HG02970 (cell line): Measurements from ENCODE around the gene PHF21A.
"Not testable (repeated sequence)": the region's sequence is repeated elsewhere in the genome, so short reads cannot be mapped to it uniquely, and the experiment has no call there.

Experiments
- ATAC-seq: cut with Tn5 transposase; IDR thresholded peaks from one replicate; pipeline ENCODE4 v1.9.1; 2021; ENCODE audit warnings: mild to moderate bottlenecking, moderate library complexity, moderate number of reproducible peaks; ENCODE audit not compliant: unreplicated experiment, low FRiP score

Gene PHF21A

DNA sequence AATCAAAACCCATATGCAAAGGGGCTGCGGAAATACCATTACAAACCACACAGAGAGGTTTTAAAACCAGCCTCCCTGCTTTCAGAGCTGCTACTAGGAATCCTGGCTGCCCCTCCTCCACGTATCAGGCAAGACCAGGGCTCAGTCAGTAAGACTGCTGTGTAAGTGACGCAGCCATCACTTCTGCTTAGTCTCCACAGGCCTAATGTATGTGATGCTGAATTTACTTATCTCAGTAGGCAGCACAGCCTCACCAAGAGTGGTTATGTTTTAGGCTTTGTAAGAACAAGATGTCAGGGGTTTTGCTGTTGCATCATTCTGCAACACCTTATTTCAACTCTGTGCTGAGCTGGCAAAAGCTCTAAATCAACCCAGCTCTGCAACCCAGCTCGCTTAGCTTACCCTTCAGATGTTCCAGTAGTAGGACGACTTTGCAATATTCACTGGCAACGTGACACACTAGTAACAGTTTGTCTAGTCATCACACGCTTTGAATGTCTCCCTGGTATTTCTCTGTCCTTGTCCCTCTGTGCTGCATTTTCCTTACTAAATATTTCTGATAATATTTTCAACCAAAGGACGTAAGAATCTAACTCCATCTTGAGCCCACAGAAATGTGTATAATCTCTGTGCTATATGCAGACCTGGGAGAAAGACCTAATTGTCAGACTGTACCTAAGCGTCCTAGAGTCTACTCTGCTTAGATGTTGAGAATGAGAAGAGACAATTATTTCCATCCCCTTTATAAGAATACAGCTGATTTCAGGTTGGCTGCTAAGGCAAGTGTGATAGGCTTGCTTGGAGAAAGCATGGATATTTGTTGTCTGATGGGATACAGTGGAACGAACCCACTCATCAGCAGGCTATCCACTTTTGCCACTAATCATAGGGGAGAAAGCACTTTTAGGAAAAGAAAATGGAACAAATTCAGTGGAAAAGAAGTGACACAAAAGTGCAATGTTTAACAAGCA lies 126.6 kb downstream of the PHF21A start:
- no peak for ATAC-seq

DNA sequence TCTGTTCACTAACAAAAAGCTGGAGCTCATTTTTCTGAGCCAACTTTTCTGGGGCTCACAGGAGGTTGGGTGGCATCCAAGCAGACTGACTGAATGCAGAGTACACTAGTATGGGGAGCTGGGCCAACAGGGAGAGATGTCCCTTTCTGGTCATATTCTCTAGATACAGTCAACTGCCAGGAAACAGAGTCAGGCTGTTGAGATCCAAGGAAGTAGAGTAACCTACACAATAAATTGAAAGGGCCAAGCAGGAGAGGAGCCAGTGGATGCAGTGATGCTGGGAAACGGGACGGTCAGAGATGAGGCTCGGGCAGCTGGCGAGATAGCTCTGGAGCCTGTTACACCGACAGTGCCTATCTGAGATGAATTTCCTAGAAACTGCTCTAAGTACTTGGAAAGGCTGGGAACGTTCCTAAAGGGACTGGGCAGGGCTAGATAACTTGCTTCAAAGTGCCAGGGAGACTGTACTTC lies 127.7 kb downstream of the PHF21A start:
- ATAC-seq: no peak

DNA sequence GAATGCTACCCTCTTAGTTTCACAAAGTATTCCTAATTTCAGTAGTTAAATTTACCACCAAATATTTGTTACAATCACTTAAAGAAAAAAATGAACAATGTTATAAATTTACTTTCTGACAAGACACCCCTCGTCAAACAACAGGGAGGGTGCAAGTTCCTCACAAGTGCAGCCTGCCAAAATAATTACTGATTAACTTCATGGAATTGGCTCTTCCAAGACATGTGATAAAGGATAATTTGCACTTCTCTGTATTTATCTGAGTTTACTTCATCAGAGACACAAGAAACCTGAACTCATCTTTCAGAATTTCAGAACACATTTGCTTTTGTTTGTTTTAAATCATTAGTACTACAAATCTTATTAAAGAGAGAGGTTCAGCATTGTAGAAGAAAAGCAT lies 132.3 kb downstream of the PHF21A start:
- ATAC-seq: no peak

DNA sequence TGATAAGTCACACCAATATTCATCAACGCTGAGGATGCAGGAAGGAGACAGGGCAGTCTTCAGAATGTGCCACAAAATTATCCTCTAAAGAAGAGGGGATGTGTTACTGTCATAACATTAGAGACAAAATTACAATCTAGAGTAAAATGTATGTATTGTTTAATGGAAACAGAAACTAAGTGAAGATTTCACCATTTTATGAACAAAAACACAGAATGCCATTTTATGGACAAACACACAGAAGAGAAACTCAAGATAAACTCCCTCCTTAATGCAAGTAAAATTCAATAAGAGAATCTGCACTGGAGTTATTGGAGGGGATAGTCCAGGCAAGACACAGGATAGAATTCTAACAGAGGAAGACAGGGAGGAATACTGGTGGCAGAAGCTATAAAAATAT lies 136.0 kb downstream of the PHF21A start:
- no peak for ATAC-seq

DNA sequence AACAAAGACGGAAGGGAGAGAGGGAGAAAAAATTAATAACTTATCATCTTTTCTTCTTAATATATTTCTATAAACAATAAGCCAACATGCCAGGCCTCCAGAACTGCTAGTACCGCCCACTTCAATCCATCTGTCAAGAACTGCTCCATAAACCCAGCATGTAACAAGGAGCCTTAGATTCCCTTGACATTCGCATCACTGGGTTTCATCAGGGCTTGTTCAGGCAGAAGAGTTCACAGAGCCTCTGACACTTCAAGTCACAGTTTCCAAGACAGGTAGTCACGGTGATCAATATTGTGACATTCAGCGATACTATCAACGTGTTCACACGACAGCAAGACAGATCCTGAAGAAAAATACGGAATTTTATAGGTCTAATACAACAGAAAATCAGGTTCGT lies 137.1 kb downstream of the PHF21A start:
- ATAC-seq: no peak

DNA sequence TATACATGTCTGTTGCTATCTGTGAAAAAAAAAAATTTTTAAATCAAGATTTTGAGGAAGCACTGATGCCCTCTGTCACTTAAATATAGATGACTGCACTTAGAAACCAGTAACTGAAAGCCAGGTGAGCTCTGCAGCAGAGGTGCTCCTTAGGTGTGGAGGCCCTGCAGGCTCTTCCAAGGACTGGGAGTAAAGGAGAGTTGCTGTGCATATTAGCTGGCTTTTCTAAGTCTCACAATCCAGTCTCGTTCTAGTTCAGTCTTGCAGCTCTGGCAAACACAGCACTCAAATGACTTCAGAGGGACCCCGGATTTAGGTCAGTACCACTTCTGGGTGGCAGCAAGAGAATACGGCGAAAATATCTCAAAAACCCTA lies 137.8 kb downstream of the PHF21A start:
- ATAC-seq: no peak

DNA sequence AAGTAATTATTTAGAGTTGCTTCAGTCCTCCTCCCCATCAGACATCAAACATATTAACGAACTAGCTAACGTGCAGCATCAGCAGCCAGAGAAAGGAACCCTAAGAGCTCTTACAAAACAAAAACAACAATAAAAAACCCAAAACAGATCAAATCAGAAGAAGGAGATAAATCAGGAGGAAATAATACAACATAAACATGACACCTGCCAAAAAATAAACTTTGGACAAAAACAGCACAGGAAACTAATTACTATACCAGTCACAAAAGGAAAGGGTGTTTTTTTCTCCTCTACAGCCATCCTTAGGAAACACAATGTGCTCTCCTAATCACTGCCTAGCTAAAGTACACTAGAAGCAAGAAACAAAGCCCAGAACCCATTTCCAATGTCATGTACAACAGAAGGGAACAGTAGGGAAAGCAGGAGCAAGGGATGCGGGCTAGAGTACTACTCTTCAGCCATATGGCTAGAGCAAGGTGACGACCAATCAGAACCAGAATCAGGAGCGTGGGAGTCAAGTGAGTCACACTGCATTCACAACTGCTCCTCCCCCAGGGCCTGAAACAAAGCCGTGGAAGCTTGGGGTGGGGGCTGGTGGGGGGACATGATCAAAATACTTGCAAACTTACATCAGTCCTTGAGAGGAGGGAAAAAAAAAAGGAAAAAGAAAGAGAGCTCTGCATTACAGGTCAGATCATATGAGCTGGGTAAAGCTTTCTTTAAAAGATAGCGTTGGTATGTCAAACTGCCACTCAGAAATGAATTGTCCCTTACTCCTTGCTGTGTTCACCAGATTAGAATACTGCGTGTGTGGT lies 138.4 kb downstream of the PHF21A start:
- ATAC-seq: no peak

DNA sequence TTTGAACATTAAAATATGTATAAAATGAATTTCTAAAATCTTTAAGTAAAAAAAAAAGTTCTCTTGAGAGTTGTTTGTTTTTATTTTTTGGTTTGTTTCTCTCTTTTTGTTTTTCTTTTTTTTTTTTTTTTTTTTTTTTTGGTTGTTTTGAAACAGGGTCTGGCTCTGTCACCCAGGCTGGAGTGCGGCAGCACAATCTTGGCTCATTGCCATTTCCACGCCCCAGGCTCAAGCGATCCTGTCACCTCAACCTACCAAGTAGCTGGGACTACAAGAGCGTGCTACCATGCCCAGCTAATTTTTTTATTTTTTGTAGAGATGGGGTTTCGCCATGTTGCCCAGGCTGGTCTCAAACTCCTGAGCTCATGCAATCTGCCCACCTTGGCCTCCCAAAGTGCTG lies 139.4 kb downstream of the PHF21A start:
- not testable (repeated sequence) for ATAC-seq

DNA sequence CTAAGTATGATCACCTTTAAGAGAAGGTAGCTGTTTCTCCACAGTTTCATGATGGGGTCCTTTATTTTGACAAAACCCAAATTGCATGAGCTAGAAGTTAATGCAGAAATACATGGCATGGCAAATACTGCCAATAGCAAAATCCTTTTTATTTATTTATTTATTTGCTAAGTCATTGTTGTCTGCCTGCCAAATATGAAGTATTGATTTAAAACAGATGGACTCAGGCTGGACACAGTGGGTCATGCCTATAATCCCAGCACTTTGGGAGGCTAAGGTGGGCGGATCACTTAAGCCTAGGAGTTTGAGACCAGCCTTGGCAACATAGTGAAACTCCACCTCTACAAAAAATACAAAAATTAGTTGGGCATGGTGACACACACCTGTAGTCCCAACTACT lies 146.4 kb downstream of the PHF21A start:
- ATAC-seq: no peak

DNA sequence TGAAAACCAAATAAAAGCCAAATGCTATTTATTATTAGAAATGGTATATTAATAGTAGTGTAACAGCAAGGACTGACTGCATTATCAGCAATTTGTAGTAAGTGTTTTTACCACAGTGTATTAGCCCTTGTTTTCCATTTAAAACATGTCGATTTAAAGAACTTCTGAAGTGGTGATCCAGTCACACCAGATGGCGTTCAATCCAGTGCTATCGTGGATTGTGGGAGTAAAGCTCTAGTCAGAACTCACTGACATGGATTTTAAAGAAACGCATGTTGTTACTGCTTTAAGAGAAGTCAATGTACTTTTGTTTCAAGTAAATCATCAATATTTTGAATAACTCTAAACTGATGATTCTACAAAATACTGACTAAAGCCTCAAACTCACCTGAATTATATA lies 147.7 kb downstream of the PHF21A start:
- no peak for ATAC-seq

DNA sequence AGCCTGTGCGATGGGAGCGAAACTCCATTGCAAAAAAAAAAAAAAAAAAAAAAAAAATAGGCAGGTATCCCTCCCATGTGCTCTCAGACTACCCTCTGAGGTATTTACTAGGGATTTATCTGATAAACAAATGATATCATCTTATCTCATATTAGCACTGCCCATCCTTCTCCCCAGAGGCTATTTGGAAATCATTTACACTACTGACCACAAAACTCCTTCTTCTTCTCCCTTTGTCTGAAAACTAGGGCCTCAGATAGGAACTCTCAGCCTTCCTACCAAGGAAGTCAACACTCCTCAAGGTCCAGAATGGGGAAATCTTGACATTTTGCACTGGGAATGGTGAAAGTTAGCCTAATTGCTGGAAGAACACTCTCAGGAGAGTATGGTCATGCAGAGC lies 152.4 kb downstream of the PHF21A start:
- no peak for ATAC-seq

DNA sequence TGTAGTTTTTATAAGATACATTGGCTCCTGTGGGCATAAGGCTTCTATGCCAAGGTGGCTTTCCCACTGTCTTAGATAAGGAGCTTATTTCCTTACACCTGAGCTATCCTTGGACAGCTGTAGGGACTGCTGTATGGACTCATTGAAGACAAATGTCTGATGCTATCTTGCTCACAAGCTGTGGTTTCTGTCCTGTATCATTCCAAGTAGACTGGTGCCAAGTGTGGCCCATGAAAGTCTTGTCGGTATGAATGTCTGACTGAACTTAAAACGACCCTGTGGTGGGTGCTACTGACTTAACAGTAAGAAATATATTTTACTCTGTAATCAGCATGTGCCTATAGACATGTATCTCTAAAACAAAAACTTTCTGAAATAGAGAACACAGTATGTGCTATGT lies 153.7 kb downstream of the PHF21A start:
- no peak for ATAC-seq

DNA sequence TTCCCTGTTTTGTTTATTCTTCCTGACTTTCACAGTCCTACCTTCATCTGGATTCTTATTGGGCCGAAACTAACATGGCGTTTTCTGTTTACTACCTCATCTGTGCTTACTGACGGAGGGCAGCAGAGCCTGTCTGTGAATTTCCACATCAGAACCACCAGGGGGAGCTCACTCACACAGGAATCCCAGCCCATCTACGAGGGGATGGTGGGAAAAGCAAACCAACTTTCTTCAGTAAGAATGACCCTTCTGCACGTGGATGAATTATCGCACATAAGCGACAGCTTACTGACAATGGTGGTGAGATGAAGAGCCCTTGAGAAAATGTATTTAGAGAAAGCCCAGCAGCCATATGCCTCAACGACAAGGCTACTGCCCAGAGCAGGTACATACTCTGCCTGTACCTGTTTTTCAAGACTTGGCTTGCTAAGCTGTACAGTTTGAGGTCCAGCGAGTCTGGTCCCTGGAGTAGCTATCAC lies 156.3 kb downstream of the PHF21A start:
- ATAC-seq: no peak

DNA sequence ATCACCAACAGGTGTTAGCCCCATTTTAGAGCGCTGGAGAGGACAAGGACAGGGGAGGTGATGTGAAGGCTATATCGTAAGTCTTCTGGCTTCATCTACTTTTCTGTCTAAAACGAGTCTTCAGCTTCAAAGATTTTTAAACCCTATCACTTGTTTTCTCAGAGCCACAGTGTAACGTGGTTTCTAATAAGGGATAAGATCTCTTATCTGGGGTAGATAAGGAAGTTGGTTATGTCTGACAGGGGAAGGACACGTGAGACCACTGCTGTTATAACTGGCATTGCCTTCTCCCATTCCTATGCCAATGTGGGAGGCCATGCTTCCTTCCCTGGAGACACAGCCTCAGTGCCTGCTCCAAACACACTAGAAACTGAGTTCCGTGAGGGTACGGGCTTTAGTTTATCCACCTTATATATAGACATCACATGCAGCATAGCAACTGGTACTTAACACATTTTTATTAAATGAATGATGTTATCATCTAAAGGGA lies 159.5 kb downstream of the PHF21A start:
- ATAC-seq: no peak

DNA sequence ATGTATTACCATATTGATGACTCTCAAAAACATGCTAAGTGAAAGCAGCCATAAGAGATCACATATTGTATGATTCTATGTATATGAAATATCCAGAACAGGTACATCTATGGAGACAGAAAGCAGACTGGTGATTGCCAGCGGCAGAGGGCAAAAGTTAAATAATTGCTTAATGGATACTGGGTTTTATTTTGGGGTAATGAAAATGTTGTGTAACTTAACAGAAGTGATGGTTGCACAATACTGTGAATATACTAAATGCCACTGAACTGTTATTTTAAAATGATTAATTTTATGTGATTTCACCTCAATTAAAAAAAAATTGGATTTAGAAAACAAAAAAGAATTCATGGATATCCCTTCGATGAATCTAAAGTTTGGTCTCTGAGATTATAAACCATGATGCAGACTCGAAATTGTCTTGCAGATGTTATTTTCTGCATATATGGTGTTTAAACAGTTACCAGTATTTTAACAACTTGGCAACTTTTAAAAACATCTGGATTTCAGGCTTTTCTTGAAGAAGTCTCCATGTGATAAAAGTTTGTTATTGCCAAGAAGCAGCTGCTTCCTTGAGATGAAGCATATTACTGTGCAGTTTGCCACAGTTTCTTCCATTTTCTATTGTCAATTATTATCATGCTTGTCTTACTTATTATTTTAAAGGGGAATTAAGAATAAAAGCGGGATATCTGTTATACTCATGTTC lies 160.7 kb downstream of the PHF21A start:
- no peak for ATAC-seq

DNA sequence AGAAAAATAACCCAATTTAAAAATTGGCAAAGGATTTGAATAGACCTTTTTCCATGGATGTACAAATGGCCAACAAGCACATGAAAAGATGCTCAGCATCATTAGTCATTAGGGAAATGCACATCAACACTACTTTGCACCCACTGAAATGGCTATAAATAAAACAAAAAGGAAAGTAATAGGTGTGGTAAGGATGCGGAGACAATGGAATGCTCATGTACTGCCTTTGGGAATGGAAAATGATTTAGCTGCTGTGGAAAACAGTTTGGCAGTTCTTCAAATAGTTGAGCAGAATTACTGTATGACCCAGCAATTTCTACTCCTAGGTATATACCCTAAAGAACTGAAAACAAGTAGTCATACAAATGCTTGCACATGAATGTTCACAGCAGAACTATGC lies 161.4 kb downstream of the PHF21A start:
- ATAC-seq: no peak

DNA sequence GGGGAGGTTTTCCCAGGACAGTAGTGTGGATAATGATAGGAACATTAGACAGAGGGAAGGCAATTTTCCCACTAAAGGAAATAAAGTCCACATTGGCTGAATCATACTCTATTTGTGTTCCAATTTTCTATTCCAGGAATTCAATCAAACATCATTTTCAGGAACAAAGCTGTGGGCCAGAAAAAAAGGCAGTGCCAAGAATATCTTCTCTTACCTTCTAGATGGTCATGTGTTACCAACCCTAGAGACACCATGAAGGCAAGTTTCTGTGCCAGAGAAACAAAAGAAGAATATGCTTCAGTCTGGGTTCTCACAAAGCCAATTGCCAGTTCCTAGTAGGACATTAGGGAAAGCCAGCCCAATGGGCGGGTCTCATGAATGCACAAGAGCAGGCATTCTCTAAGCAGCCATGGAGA lies 171.3 kb downstream of the PHF21A start:
- no peak for ATAC-seq

DNA sequence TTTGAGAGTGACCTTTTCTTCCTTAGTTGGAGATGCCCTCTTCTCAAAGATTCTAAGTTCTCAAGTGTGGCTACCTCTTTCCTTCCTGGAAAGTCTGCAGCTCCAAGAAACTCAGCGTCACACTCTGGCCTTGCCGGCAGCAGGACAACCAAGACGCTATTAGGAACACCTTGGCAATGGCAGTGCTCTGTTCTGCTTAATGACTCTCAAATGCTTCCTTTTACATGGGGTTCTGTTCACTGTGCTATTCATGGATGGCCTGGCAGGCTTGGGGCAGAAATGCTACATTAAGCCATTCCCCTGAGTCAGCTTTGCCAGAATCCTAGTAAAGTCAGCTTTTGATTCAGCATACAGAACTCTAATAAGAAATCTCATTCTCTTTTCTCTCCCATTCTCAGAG lies 172.9 kb downstream of the PHF21A start:
- ATAC-seq: no peak

DNA sequence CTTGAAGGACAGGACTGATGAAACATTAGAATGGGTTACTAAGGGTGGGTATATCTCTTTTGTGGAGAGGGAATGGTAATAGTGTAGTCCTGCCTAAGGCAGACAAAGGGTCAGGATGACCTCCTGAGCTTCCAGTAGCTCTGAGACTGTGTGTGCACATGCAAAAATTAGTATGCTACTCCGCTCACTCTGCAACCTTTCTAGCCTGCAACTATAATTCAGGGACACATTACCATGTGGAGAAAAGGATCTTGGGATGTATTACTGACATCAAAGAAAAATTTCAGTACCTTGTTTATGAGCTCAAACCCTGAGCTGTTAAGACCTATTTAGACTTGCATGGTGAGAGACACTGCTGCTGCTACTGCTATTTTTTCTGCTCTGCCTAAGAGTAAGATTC lies 173.4 kb downstream of the PHF21A start:
- ATAC-seq: no peak

DNA sequence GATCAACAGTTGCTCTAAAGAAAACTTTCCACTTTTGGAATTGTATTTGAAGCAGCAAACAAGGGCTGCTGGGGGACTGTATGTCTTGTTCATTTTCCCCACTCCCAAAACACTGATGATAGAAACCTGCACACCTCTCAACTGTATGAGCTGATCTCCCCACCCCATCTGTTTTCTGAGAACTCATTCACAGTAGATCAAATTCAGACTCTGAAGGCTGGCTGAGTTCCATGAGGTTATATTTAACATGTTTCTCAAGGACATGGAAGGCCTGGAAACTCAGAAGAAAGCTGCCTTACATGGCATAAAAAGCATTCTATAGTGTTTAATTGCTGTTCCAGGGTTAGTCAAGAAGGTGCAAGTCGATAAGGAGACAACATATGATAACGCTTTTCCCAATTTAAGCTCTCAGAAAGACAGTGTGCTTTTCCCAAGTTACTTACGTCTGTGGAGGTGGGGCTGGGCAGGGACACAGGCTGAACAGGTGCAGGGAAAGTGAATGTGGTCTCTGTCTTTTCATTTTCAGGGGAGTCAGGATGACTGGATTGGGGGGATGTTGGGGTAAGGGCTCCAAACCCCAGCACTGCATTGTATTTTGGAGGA lies 175.8 kb downstream of the PHF21A start:
- no peak for ATAC-seq
